ENCODE data around the gene NAV3. TPM values are rescaled to one million over a fixed set of nuclear protein-coding genes. Genes with fewer than 3 reads are reported as not detected.
A peak's percentile ranks its signal among the peaks of the same experiment; 100 is the strongest.

NAV3 gene
- total and polyA plus RNA-seq, 7 donors: 0.50 to 13.3 (median 6.8) TPM; not detected in 1

DNA sequence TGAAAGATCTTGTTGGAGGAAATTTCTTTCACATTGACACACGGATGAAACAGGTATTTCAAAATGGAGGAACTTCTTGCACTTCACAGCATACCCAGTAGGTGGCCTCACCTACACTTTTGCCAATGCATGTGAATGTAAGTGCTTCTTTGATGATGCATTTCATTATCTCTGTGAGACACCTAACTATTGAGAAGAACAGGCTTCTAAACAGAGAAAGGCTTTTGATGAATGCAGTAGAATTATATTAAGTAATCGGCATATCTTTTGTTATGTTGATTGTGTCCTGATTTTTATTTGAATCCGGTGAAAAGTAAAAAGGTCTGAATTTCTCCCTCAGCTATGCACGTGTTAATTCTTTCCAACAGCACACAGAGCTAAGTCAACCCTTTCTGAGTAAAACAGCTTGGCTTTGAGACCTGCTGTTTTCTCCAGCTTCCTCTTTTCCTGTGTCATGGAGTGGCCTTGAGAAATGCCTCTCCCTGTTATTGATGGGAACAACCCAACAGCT lies 399.0 kb downstream of the NAV3 start:
- WGBS, 2 donors: 49 to 66% methylated on average over 4 of the region's 4 CpGs
- no peak for DNase-seq

DNA sequence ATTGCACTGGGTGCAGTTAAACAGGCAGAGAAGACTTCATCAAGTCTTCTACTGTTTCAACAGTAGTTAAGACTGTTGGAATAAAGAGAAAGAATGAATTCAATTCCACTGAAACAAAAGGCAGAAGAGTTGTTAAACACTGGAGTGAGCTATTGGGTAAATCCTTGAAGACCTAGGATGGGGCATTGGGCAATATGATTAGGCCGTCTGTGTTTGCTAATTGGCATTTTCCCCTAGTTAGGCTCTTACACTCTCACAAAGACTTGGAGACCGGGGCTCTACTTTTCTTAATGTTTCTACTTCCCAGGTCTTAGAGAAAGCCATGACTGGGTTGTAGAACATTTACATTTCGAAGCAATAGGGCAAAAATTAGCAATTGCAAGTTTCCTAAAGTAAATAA lies 402.1 kb downstream of the NAV3 start:
- no peak for TF ChIP-seq POLR2AphosphoS5 (IDR thresholded peaks at IDR 0.05)
- TF ChIP-seq, protein P1, sequence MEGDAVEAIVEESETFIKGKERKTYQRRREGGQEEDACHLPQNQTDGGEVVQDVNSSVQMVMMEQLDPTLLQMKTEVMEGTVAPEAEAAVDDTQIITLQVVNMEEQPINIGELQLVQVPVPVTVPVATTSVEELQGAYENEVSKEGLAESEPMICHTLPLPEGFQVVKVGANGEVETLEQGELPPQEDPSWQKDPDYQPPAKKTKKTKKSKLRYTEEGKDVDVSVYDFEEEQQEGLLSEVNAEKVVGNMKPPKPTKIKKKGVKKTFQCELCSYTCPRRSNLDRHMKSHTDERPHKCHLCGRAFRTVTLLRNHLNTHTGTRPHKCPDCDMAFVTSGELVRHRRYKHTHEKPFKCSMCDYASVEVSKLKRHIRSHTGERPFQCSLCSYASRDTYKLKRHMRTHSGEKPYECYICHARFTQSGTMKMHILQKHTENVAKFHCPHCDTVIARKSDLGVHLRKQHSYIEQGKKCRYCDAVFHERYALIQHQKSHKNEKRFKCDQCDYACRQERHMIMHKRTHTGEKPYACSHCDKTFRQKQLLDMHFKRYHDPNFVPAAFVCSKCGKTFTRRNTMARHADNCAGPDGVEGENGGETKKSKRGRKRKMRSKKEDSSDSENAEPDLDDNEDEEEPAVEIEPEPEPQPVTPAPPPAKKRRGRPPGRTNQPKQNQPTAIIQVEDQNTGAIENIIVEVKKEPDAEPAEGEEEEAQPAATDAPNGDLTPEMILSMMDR (IDR thresholded peaks at IDR 0.05): no peak
- TF ChIP-seq EP300 (IDR thresholded peaks at IDR 0.05): no peak
- no peak for TF ChIP-seq POLR2A (IDR thresholded peaks at IDR 0.05)
- Histone ChIP-seq H3K27ac (no peak overlapping the region), H3K27me3 (no peaks in the 10 kb centered on the region), H3K9me3 (no peaks in the 10 kb centered on the region), H3K36me3 (no peaks in the 10 kb centered on the region), H3K4me1 (no peaks in the 10 kb centered on the region), H3K4me3 (no peak overlapping the region)
- no peak for DNase-seq
- 81 to 87% methylated on average over 3 of the region's 3 CpGs for WGBS, 2 donors
- intact Hi-C loops (cut with DNase I): no loop called here

More for the DNA sequence above, 399.0 kb downstream of the NAV3 start:
- Histone ChIP-seq H3K9me3 (no peaks in the 10 kb centered on the region), H3K36me3 (no peaks in the 10 kb centered on the region), H3K4me1 (no peaks in the 10 kb centered on the region), H3K27me3 (no peaks in the 10 kb centered on the region), H3K4me3 (no peak overlapping the region), H3K27ac (no peak overlapping the region)
- intact Hi-C loops (cut with DNase I): no loop called here
- no peak for TF ChIP-seq EP300 (IDR thresholded peaks at IDR 0.05)
- TF ChIP-seq, protein P1 (IDR thresholded peaks at IDR 0.05): peak in 2 of 4 experiments; percentile 38 to 40

DNA sequence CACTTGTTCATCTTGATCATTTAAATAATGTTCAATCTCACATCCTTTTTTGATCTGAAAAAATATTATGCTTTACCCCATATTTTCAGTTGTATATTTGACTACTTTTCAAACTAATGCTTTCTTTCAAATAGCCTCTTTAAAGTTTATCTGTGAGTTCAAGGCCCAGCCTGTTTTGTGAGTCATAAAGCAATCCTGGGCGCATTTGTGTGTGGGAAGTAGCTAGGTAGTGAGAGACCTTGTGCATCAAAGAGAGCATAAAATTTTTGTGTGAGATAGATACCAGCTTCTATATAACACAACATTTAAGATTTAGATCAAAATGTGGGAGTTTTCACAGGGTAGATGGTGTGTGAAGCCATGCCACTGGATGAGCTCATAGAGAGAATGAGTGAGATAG lies 405.6 kb downstream of the NAV3 start:
- DNase-seq: no peak
- no peaks in the 10 kb centered on the region for H3K9me3 ChIP-seq
- intact Hi-C loops (cut with DNase I): no loop called here
- H3K27ac ChIP-seq: no peak overlapping the region
- 34 to 67% methylated on average over 1 of the region's 1 CpG for WGBS, 2 donors
- H3K27me3 ChIP-seq: no peaks in the 10 kb centered on the region
- no peaks in the 10 kb centered on the region for H3K4me1 ChIP-seq
- no peaks in the 10 kb centered on the region for H3K36me3 ChIP-seq
- TF ChIP-seq POLR2AphosphoS5 (IDR thresholded peaks at IDR 0.05): no peak
- H3K4me3 ChIP-seq: no peak overlapping the region

DNA sequence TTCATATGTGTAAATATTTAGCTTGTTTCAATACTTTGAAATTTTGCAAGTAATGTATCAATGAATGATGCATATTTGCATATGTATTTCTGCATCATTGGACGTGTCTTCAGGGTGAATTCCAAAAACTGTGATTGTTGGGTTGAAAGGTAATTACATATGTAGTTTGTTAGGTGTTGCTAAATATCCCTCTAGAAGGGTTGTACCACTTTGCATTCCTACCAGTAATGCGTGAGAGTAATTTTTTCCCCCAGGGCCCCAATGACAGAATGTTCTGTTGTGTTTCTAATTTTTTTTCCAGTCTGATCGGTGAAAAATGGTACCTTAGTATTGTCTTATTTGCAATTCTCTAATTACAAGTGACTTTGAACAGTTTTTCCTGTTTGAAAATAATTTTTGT lies 408.9 kb downstream of the NAV3 start:
- H3K27ac ChIP-seq: no peak overlapping the region
- H3K4me3 ChIP-seq: no peak overlapping the region
- no peaks in the 10 kb centered on the region for H3K9me3 ChIP-seq
- intact Hi-C loops (cut with DNase I): no loop called here
- TF ChIP-seq POLR2AphosphoS5 (IDR thresholded peaks at IDR 0.05) (no peak), EP300 (IDR thresholded peaks at IDR 0.05) (no peak), POLR2A (IDR thresholded peaks at IDR 0.05) (no peak)
- TF ChIP-seq, protein P1 (IDR thresholded peaks at IDR 0.05): no peak
- no peaks in the 10 kb centered on the region for H3K36me3 ChIP-seq
- no peaks in the 10 kb centered on the region for H3K27me3 ChIP-seq
- no peak for DNase-seq
- no peaks in the 10 kb centered on the region for H3K4me1 ChIP-seq
- 70 to 85% methylated on average over 3 of the region's 3 CpGs for WGBS, 2 donors

DNA sequence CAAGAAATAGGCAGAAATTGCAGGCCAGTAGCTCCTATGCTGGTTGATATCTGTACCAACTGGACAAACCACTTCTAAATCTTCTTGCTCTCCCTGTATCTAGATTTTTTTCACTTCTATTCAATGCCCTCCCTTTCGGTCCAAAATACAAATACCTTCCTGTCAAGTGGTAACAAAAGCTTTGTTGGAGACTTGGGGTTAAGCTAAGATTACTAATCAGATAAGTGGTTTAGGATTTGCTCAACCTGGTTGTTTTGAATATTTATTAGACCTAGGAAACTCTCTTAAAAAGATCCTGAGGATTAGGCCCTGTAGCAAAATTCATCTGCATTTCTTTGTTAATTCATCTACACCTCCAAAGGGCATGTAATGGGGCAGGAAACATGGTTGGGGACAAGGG lies 410.1 kb downstream of the NAV3 start:
- no peak for DNase-seq
- intact Hi-C loops (cut with DNase I): no loop called here
- H3K9me3 ChIP-seq: no peaks in the 10 kb centered on the region
- H3K36me3 ChIP-seq: no peaks in the 10 kb centered on the region
- WGBS, 2 donors: 58 to 69% methylated on average over 1 of the region's 1 CpG
- no peak overlapping the region for H3K27ac ChIP-seq
- no peaks in the 10 kb centered on the region for H3K4me1 ChIP-seq
- H3K27me3 ChIP-seq: no peaks in the 10 kb centered on the region
- TF ChIP-seq, protein P1 (IDR thresholded peaks at IDR 0.05): no peak
- TF ChIP-seq POLR2AphosphoS5 (IDR thresholded peaks at IDR 0.05) (no peak), POLR2A (IDR thresholded peaks at IDR 0.05) (no peak), EP300 (IDR thresholded peaks at IDR 0.05) (no peak)
- H3K4me3 ChIP-seq: no peak overlapping the region

Measured in sigmoid colon (tissue), 7 donors.